ENCODE data around the gene RAB37. TPM values are rescaled to one million over a fixed set of nuclear protein-coding genes. Genes with fewer than 3 reads are reported as not detected.

Gene RAB37
- total RNA-seq, 1 donor from 2014 or later = 1.0 TPM

DNA sequence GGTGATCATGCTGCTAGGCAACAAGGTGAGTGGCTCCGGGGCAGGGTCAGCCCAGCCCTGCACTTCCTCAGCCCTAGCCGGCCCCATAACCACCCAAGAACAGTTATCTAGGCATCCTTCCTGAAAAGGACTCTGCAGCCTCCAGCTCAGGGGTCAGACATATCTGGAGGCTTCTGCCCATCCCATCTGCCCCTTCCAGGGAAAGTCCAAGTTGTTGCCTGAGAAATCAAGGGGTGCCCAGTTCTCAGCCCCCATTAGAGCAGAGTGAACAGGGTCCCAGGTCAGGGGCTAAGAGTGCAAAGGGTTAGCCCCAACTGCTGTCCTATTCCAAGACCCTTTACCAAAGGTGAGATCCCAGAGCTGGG, 7.3 kb downstream of the RAB37 start:
- Histone ChIP-seq H3K27ac (ENCODE audit: low read depth, low read length) (no peak overlapping the region), H3K9me3 (ENCODE audit: control insufficient read depth in 3 of 3, low read length in 3 of 3) (no peaks in the 10 kb centered on the region), H3K27me3 (ENCODE audit: control insufficient read depth in 3 of 3, insufficient read depth in 3 of 3, low read length in 3 of 3) (peaks cover 16 to 26% (median 26%) of the 10 kb centered on the region in 3 donors), H3K36me3 (ENCODE audit: control insufficient read depth in 3 of 3, insufficient read depth in 3 of 3, low read length in 3 of 3) (no peaks in the 10 kb centered on the region), H3K4me3 (ENCODE audit: low read length in 3 of 3) (peak overlapping the region in 2 of 3 donors; percentile 68 to 73), H3K4me1 (ENCODE audit: control insufficient read depth in 3 of 3, insufficient read depth in 3 of 3, low read length in 3 of 3) (peaks cover 12 to 33% (median 30%) of the 10 kb centered on the region in 3 donors), H3K9ac (ENCODE audit: low read depth in 1 of 3, low read length in 3 of 3) (peak overlapping the region; percentile 55 to 83 (median 61))

DNA sequence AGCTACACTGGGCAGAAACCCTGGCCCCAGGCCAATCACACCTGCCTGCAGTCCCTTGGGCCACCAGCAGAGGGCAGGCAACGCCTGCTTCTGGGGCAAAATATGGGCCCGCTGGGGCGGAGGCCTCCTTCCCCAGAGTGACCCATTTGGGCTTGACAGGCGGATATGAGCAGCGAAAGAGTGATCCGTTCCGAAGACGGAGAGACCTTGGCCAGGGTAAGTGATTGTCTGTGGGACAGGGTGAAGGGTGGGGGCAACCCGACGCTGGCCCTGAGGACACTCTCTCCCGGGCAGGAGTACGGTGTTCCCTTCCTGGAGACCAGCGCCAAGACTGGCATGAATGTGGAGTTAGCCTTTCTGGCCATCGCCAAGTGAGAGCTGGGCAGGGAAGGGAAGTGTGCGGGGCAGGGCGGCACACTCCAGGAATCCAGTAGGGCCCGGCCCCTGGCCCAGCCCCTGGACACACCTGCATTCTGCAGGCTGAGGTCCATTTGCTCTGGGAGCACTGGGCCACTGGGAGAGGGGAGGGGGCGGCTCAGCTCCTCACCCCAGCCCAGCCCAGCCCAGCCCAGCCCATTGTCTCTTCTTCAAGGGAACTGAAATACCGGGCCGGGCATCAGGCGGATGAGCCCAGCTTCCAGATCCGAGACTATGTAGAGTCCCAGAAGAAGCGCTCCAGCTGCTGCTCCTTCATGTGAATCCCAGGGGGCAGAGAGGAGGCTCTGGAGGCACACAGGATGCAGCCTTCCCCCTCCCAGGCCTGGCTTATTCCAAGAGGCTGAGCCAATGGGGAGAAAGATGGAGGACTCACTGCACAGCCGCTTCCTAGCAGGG, 7.9 kb downstream of the RAB37 start:
- H3K4me1 ChIP-seq (ENCODE audit: control insufficient read depth in 3 of 3, insufficient read depth in 3 of 3, low read length in 3 of 3) = peaks cover 14 to 39% (median 36%) of the 10 kb centered on the region in 3 donors
- peak overlapping the region; percentile 28 for H3K27ac ChIP-seq (ENCODE audit: low read depth, low read length)
- no peaks in the 10 kb centered on the region for H3K9me3 ChIP-seq (ENCODE audit: control insufficient read depth in 3 of 3, low read length in 3 of 3)
- no peaks in the 10 kb centered on the region for H3K36me3 ChIP-seq (ENCODE audit: control insufficient read depth in 3 of 3, insufficient read depth in 3 of 3, low read length in 3 of 3)
- peaks cover 16 to 30% (median 23%) of the 10 kb centered on the region in 3 donors for H3K27me3 ChIP-seq (ENCODE audit: control insufficient read depth in 3 of 3, insufficient read depth in 3 of 3, low read length in 3 of 3)
- H3K9ac ChIP-seq (ENCODE audit: low read depth in 1 of 3, low read length in 3 of 3) = peak overlapping the region; percentile 55 to 83 (median 61)
- peak overlapping the region; percentile 68 to 73 (median 73) for H3K4me3 ChIP-seq (ENCODE audit: low read length in 3 of 3)

DNA sequence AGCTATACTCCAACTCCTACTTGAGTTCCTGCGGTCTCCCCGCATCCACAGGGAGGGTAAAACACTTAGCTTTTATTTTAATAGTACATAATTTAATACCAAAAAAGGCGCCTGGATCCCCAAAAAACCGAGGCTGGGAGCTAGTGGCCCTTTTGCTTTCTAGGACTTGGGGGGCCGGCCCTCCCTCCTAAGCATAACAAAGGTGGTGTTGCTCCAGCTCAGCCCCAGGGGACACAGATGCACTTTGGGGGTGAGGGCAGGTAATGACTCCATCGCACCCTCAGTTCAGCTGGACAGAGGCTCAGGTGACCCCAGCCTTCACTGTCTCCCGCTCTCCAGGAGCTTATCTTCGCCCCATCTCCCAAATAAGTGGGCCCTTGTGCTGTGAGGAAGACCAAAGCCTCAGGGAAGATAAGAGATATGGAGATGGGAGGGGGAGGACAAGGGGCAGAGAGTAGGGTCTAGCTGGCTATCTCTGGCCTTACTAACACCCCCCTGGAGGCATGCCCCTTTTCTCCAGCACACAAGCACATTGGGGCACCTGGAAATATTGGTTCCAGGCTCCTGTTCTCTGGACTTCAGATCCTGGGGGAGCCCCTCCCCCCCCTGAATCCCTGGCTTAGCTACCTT, 8.6 kb downstream of the RAB37 start:
- H3K27me3 ChIP-seq (ENCODE audit: control insufficient read depth in 3 of 3, insufficient read depth in 3 of 3, low read length in 3 of 3) = peaks cover 10 to 25% (median 21%) of the 10 kb centered on the region in 3 donors
- H3K4me1 ChIP-seq (ENCODE audit: control insufficient read depth in 3 of 3, insufficient read depth in 3 of 3, low read length in 3 of 3) = peaks cover 16 to 45% (median 42%) of the 10 kb centered on the region in 3 donors
- no peak overlapping the region for H3K4me3 ChIP-seq (ENCODE audit: low read length in 3 of 3)
- H3K9ac ChIP-seq (ENCODE audit: low read depth in 1 of 3, low read length in 3 of 3) = no peak overlapping the region
- H3K27ac ChIP-seq (ENCODE audit: low read depth, low read length) = no peak overlapping the region
- H3K9me3 ChIP-seq (ENCODE audit: control insufficient read depth in 3 of 3, low read length in 3 of 3) = no peaks in the 10 kb centered on the region
- no peaks in the 10 kb centered on the region for H3K36me3 ChIP-seq (ENCODE audit: control insufficient read depth in 3 of 3, insufficient read depth in 3 of 3, low read length in 3 of 3)

DNA sequence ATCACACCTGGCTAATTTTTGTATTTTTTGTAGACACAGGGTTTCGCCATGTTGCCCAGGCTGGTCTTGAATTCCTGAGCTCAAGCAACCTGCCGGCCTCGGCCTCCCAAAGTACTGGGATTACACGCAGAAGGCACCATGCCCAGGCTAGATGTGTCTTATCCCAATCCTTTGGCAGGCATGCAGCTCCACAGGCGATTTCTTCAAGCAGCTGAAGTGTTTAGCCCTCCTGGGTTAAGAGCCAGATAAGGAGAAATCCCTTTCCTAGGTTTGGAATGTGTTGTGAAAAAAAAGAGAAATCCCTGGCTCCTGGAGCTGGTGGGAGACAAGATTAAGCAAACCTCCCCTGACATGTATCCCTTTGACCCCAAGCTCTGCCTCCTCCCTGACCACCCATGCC, 9.3 kb downstream of the RAB37 start:
- Histone ChIP-seq H3K9ac (ENCODE audit: low read depth in 1 of 3, low read length in 3 of 3) (peak overlapping the region in 1 of 3 donors; percentile 8), H3K36me3 (ENCODE audit: control insufficient read depth in 3 of 3, insufficient read depth in 3 of 3, low read length in 3 of 3) (no peaks in the 10 kb centered on the region), H3K4me3 (ENCODE audit: low read length in 3 of 3) (no peak overlapping the region), H3K27ac (ENCODE audit: low read depth, low read length) (no peak overlapping the region), H3K27me3 (ENCODE audit: control insufficient read depth in 3 of 3, insufficient read depth in 3 of 3, low read length in 3 of 3) (peaks cover 4 to 22% (median 18%) of the 10 kb centered on the region in 3 donors), H3K9me3 (ENCODE audit: control insufficient read depth in 3 of 3, low read length in 3 of 3) (no peaks in the 10 kb centered on the region), H3K4me1 (ENCODE audit: control insufficient read depth in 3 of 3, insufficient read depth in 3 of 3, low read length in 3 of 3) (peaks cover 20 to 52% (median 42%) of the 10 kb centered on the region in 3 donors)

DNA sequence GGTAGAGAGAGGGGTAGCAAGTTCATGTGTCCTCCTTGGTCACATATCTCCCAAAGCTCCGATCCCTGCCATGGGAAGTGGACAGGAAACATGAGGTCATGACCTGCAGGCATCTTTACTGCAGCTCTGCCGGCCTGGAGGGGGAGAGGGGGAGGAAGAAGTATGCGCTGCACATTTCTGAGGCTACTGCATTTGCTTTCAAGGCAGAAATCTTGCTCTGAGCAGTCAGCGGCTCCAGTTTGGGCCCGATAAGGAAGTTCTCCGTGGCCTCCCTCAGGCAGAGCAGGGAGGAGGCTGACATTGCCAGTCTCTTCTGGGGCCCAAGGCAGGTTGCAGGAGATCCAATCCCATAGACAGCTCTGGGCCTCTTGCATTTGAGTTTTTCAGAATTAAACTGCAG, 9.9 kb downstream of the RAB37 start:
- Histone ChIP-seq H3K4me3 (ENCODE audit: low read length in 3 of 3) (no peak overlapping the region), H3K9ac (ENCODE audit: low read depth in 1 of 3, low read length in 3 of 3) (no peak overlapping the region), H3K27me3 (ENCODE audit: control insufficient read depth in 3 of 3, insufficient read depth in 3 of 3, low read length in 3 of 3) (peaks cover 0 to 20% (median 18%) of the 10 kb centered on the region in 3 donors), H3K9me3 (ENCODE audit: control insufficient read depth in 3 of 3, low read length in 3 of 3) (no peaks in the 10 kb centered on the region), H3K27ac (ENCODE audit: low read depth, low read length) (peak overlapping the region; percentile 36), H3K36me3 (ENCODE audit: control insufficient read depth in 3 of 3, insufficient read depth in 3 of 3, low read length in 3 of 3) (no peaks in the 10 kb centered on the region), H3K4me1 (ENCODE audit: control insufficient read depth in 3 of 3, insufficient read depth in 3 of 3, low read length in 3 of 3) (peaks cover 23 to 52% (median 41%) of the 10 kb centered on the region in 3 donors)

DNA sequence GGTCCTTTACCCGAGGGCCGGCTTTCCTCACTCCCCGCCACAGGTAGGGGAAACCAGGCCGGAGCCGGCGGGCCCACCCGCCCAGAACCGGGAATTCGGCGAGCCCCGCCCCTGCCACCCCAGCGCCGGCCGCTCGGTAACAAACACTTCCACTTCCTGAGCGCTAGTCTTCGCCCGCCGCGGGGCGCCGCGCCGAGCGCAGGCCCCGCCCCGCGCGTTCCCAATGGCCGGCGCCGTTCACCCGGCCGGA, 11.1 kb downstream of the RAB37 start:
- Histone ChIP-seq H3K4me3 (ENCODE audit: low read length in 3 of 3) (peak overlapping the region; percentile 58 to 66 (median 66)), H3K9ac (ENCODE audit: low read depth in 1 of 3, low read length in 3 of 3) (peak overlapping the region; percentile 4 to 64 (median 34)), H3K9me3 (ENCODE audit: control insufficient read depth in 3 of 3, low read length in 3 of 3) (no peaks in the 10 kb centered on the region), H3K27me3 (ENCODE audit: control insufficient read depth in 3 of 3, insufficient read depth in 3 of 3, low read length in 3 of 3) (peaks cover 0 to 19% (median 11%) of the 10 kb centered on the region in 3 donors), H3K27ac (ENCODE audit: low read depth, low read length) (peak overlapping the region; percentile 25), H3K36me3 (ENCODE audit: control insufficient read depth in 3 of 3, insufficient read depth in 3 of 3, low read length in 3 of 3) (no peaks in the 10 kb centered on the region), H3K4me1 (ENCODE audit: control insufficient read depth in 3 of 3, insufficient read depth in 3 of 3, low read length in 3 of 3) (peaks cover 20 to 47% (median 39%) of the 10 kb centered on the region in 3 donors)

GRCh38 chr17:74748529-74749278, 11.6 kb downstream of the RAB37 start, which contains the start of gene NHERF1:
TSS of gene NHERF1 (plus strand) at chr17:74748628. CDS start at chr17:74748847, 219 bp downstream.
- H3K9ac ChIP-seq (ENCODE audit: low read depth in 1 of 3, low read length in 3 of 3) = peak within 1 kb of the TSS; percentile 62 to 81 (median 65)
- H3K9me3 ChIP-seq (ENCODE audit: control insufficient read depth in 3 of 3, low read length in 3 of 3) = no peaks in the 10 kb centered on the region
- peak within 1 kb of the TSS; percentile 36 for H3K27ac ChIP-seq (ENCODE audit: low read depth, low read length)
- peaks cover 0 to 19% (median 10%) of the 10 kb centered on the region in 3 donors for H3K27me3 ChIP-seq (ENCODE audit: control insufficient read depth in 3 of 3, insufficient read depth in 3 of 3, low read length in 3 of 3)
- peak within 1 kb of the TSS; percentile 66 to 83 (median 83) for H3K4me3 ChIP-seq (ENCODE audit: low read length in 3 of 3)
- peaks cover 20 to 47% (median 39%) of the 10 kb centered on the region in 3 donors for H3K4me1 ChIP-seq (ENCODE audit: control insufficient read depth in 3 of 3, insufficient read depth in 3 of 3, low read length in 3 of 3)
- H3K36me3 ChIP-seq (ENCODE audit: control insufficient read depth in 3 of 3, insufficient read depth in 3 of 3, low read length in 3 of 3) = no peaks in the 10 kb centered on the region

- peaks cover 0 to 19% (median 10%) of the 10 kb centered on the region in 3 donors for H3K27me3 ChIP-seq (ENCODE audit: control insufficient read depth in 3 of 3, insufficient read depth in 3 of 3, low read length in 3 of 3)
- no peaks in the 10 kb centered on the region for H3K36me3 ChIP-seq (ENCODE audit: control insufficient read depth in 3 of 3, insufficient read depth in 3 of 3, low read length in 3 of 3)
- peaks cover 20 to 47% (median 35%) of the 10 kb centered on the region in 3 donors for H3K4me1 ChIP-seq (ENCODE audit: control insufficient read depth in 3 of 3, insufficient read depth in 3 of 3, low read length in 3 of 3)
- peak overlapping the region; percentile 36 for H3K27ac ChIP-seq (ENCODE audit: low read depth, low read length)
- H3K9ac ChIP-seq (ENCODE audit: low read depth in 1 of 3, low read length in 3 of 3) = peak overlapping the region; percentile 62 to 81 (median 65)
- H3K9me3 ChIP-seq (ENCODE audit: control insufficient read depth in 3 of 3, low read length in 3 of 3) = no peaks in the 10 kb centered on the region
- peak overlapping the region; percentile 66 to 83 (median 83) for H3K4me3 ChIP-seq (ENCODE audit: low read length in 3 of 3)
Observed at GRCh38 chr17:74749279-74750038, 12.4 kb downstream of the RAB37 start.

- Histone ChIP-seq H3K27ac (ENCODE audit: low read depth, low read length) (no peak overlapping the region), H3K9ac (ENCODE audit: low read depth in 1 of 3, low read length in 3 of 3) (peak overlapping the region in 2 of 3 donors; percentile 45 to 62), H3K4me3 (ENCODE audit: low read length in 3 of 3) (peak overlapping the region; percentile 66 to 83 (median 83)), H3K27me3 (ENCODE audit: control insufficient read depth in 3 of 3, insufficient read depth in 3 of 3, low read length in 3 of 3) (peaks cover 0 to 19% (median 10%) of the 10 kb centered on the region in 3 donors), H3K36me3 (ENCODE audit: control insufficient read depth in 3 of 3, insufficient read depth in 3 of 3, low read length in 3 of 3) (no peaks in the 10 kb centered on the region), H3K9me3 (ENCODE audit: control insufficient read depth in 3 of 3, low read length in 3 of 3) (no peaks in the 10 kb centered on the region), H3K4me1 (ENCODE audit: control insufficient read depth in 3 of 3, insufficient read depth in 3 of 3, low read length in 3 of 3) (peaks cover 16 to 42% (median 30%) of the 10 kb centered on the region in 3 donors)
Observed at GRCh38 chr17:74750039-74750326, 12.9 kb downstream of the RAB37 start.
